ENCODE results near the gene CCZ1. TPM values are rescaled to one million over a fixed set of nuclear protein-coding genes. Genes with fewer than 3 reads are reported as not detected.
"Not testable (repeated sequence)": the region's sequence is repeated elsewhere in the genome, so short reads cannot be mapped to it uniquely, and the experiment has no call there.

CCZ1 gene
- total and polyA plus RNA-seq, 2 experiments from 2014 or later: 93.7 to 140 TPM

- not testable (repeated sequence) for H3K4me2 ChIP-seq; H3K9me3 Mint-ChIP-seq; H4K20me1 ChIP-seq (replicated peaks; ENCODE audit: insufficient read depth); H3K79me2 ChIP-seq (replicated peaks; ENCODE audit: insufficient read depth); H3K36me3 ChIP-seq (ENCODE audit: insufficient read depth); H3K4me3 Mint-ChIP-seq; H3K9me2 ChIP-seq (ENCODE audit: insufficient read depth); H3K4me1 ChIP-seq (ENCODE audit: insufficient read depth); H3F3A ChIP-seq (replicated peaks; ENCODE audit: low read depth); H2AFZ ChIP-seq; H3K27me3 Mint-ChIP-seq (ENCODE audit: insufficient read depth, low read depth, poor library complexity); H3K4me1 Mint-ChIP-seq; H3K27ac ChIP-seq (ENCODE audit: low read depth); H3K4me3 ChIP-seq; H3K36me3 Mint-ChIP-seq (ENCODE audit: low read depth); DNase-seq (ENCODE audit: low spot score); H3K27ac Mint-ChIP-seq; H3K27me3 ChIP-seq (ENCODE audit: insufficient read depth)
- peak; percentile 30; the same call in 1 of the 3 replicates for ATAC-seq
- peak in 1 of 2 experiments; percentile 47; a peak in 2 of 4 replicates for TF ChIP-seq CTCF (conservative IDR thresholded peaks at IDR 0.05; ENCODE audit: low read depth in 2 of 2)
Observed at GRCh38 chr7:5865279-5865931, 33.1 kb upstream of the CCZ1 start.

GRCh38 chr7:5867060-5867459, 31.5 kb upstream of the CCZ1 start:
- H3K4me2 ChIP-seq: no peak overlapping the region
- H3K9me3 Mint-ChIP-seq: peaks cover 2% of the 10 kb centered on the region; the same call in 1 of the 3 replicates
- no peaks in the 10 kb centered on the region for H3K79me2 ChIP-seq (replicated peaks; ENCODE audit: insufficient read depth)
- H3K27me3 ChIP-seq (ENCODE audit: insufficient read depth): no peaks in the 10 kb centered on the region
- no peak for ATAC-seq
- no peak for DNase-seq (ENCODE audit: low spot score)
- no peaks in the 10 kb centered on the region for H3K36me3 Mint-ChIP-seq (ENCODE audit: low read depth)
- no peaks in the 10 kb centered on the region for H3K4me1 ChIP-seq (ENCODE audit: insufficient read depth)
- H3K36me3 ChIP-seq (ENCODE audit: insufficient read depth): no peaks in the 10 kb centered on the region
- H3K27me3 Mint-ChIP-seq (ENCODE audit: insufficient read depth, low read depth, poor library complexity): peaks cover 4% of the 10 kb centered on the region
- no peaks in the 10 kb centered on the region for H3K9me2 ChIP-seq (ENCODE audit: insufficient read depth)
- H2AFZ ChIP-seq: no peak overlapping the region
- peaks cover 9% of the 10 kb centered on the region; the same call in 2 of the 3 replicates for H3K4me1 Mint-ChIP-seq
- H3K27ac Mint-ChIP-seq: no peak overlapping the region
- H3F3A ChIP-seq (replicated peaks; ENCODE audit: low read depth): no peaks in the 10 kb centered on the region
- H4K20me1 ChIP-seq (replicated peaks; ENCODE audit: insufficient read depth): no peaks in the 10 kb centered on the region
- no peak overlapping the region for H3K4me3 ChIP-seq
- no peak overlapping the region for H3K27ac ChIP-seq (ENCODE audit: low read depth)
- H3K4me3 Mint-ChIP-seq: no peak overlapping the region
- TF ChIP-seq JUNB (IDR thresholded peaks at IDR 0.05; ENCODE audit: unreplicated experiment) (no peak), CREB1 (CRISPR knock-in tag; IDR thresholded peaks at IDR 0.05; ENCODE audit: low read depth) (no peak), ZNF114 (CRISPR knock-in tag; IDR thresholded peaks at IDR 0.05) (no peak), REST (IDR thresholded peaks at IDR 0.05; ENCODE audit: unreplicated experiment) (no peak), ZNF331 (CRISPR knock-in tag; IDR thresholded peaks at IDR 0.05; ENCODE audit: low read depth) (no peak), ETS1 (IDR thresholded peaks at IDR 0.05) (no peak), EZH2phosphoT487 (IDR thresholded peaks at IDR 0.05; ENCODE audit: unreplicated experiment) (no peak), NANOG (IDR thresholded peaks at IDR 0.05; ENCODE audit: borderline replicate concordance) (no peak), EZH2 (IDR thresholded peaks at IDR 0.05; ENCODE audit: low read depth, unreplicated experiment) (no peak), POLR2AphosphoS5 (IDR thresholded peaks at IDR 0.05; ENCODE audit: low read depth) (no peak), CTCF (conservative IDR thresholded peaks at IDR 0.05; ENCODE audit: low read depth in 2 of 2) (no peak)
